HG02840 (cell line): ENCODE data around the gene LAMA3.

Experiments used
- ATAC-seq: cut with Tn5 transposase; IDR thresholded peaks from one replicate; pipeline ENCODE4 v1.9.1; 2021; ENCODE audit warnings: mild to moderate bottlenecking, moderate library complexity, moderate number of reproducible peaks; ENCODE audit not compliant: unreplicated experiment, low FRiP score

The LAMA3 gene

DNA sequence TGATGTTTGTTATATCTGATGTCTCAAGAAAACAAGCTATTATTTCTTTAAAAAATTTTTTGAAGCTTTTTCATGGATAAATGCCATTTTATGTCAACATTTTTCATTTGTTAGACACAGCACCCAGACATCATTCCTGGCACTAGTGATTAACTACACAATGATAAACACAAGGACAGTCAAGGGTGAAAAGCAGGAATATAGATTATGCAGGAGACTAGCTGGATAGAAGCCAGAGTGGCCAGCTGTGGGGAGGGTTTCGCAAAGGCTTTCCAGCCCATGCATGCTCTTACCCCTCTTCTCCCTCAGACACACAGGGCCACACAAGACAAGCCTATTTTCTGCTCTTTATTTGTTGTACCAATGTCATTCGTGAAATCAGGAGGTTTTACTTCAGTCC is 198.2 kb downstream of the LAMA3 start:
- ATAC-seq: no peak

DNA sequence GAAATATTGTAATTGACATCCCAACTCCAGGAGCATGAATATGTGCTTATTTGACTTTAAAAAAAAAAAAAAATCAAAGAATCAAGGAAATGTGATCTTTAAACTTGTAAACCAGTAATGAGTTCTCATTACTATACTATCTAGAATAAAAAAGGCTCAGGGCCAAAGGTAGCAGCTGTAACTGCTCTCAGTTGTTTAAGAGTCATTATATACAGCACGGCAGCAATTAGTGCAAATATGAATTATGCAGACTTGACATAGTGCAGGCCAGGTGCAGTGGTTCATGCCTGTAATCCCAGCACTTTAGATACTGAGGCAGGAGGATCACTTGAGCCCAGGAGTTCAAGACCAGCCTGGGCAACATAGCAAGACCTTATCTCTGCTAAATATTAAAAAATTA is 199.6 kb downstream of the LAMA3 start:
- no peak for ATAC-seq

DNA sequence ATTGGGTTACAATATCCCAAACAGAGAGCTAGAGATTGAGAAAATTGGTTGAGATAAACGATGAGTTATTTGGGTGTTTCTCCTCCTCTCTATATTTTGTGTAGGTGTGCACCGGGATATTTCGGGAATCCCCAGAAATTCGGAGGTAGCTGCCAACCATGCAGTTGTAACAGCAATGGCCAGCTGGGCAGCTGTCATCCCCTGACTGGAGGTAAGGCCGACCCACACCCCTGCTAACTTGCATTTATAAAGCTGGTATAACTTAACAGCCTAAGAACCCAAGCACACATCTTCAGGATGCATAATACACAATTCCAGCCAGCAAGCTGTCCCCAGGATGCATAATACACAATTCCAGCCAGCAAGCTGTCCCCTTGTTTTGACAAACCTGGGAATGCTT is 200.7 kb downstream of the LAMA3 start:
- ATAC-seq: no peak

DNA sequence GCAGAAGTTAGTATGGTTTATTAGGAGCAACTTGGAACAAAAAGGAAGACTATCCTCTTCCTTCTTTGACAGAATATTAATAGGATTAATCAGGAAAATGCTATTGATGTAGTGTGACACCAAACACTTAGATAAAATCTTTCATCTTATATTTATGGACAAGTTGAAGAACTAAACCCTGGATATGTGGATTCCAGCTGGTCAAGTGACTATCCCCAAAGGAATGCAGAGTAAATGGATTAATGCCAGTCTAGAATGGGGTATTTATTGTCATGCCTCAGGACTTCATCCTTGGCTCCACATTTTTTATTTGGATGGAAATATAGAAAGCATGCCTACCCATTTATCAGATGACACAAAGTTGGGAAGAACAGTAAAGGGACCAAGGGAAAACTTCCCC is 201.3 kb downstream of the LAMA3 start:
- ATAC-seq: no peak

DNA sequence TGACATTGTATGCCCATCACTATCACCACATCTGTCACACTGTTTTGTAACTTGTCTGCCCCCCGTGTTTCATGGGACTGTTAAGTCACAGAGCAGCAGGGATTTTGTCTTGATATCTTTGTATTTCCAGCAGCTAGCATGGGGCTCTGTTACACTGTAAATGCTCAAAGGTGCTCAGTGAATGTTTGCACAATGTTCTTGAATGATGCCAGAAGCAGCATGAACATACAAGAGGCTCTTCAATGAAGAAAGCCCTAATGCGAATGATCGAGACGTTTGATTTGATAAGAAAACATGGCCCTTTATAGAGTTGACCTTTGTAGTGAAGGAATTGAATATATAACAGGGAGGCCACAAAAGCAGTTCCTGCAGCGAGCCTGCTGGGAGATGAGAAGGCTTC is 204.4 kb downstream of the LAMA3 start:
- no peak for ATAC-seq

DNA sequence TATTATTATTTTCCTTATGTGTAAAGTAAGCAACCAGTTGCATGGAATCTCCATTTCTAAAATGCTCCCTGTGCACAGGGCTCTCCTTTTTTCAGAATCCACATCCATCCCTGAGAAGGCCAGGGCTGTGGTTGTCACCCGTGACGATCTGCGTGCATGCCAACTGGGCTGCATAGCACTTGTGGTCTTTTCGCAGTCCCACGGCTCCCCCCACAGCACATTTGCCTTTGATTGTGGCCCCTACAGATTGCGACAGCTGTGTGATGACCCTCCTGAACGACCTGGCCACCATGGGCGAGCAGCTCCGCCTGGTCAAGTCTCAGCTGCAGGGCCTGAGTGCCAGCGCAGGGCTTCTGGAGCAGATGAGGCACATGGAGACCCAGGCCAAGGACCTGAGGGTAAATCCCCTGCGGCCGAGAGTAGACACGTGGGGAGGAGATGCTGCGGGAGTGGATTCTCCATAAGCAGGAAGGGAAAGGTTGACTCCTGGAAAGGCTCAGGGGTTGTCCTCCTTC is 205.5 kb downstream of the LAMA3 start:
- ATAC-seq: no peak

DNA sequence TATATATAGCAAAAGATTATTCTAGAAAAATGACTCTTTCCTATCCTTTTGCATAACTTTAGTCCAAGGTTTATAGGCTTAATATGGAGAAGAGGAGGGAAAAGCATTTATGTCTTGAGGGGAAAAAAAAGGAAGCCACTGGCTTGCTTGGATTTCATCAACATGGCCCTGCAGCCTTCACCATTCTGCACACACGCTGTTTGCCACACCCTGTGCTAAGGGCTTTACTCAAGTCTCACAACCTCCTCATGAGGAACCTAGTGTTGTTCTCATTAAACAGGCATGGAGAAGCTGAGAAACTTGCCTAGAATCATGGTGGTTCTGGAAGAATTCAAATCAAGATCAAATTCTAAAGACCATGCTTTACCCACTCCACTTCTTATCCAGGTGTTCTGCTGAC is 208.0 kb downstream of the LAMA3 start:
- no peak for ATAC-seq

DNA sequence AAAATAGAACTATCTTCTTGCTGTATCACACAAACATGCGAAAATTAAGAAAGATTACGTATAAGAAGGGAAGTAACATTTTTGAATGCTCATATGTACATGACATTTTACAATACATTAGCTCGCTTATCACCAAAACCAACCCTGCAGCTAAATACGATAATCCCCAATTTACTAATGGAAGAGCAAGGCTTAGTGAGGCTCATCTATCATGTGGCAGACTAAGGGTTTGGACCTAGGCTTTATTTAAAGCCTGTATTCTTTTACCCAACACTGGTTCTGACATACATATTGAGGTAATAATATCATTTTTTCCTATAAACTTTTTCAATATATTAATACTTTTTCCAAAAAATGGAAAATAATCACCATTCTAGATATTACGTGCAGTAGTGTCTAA is 208.5 kb downstream of the LAMA3 start:
- ATAC-seq: no peak

DNA sequence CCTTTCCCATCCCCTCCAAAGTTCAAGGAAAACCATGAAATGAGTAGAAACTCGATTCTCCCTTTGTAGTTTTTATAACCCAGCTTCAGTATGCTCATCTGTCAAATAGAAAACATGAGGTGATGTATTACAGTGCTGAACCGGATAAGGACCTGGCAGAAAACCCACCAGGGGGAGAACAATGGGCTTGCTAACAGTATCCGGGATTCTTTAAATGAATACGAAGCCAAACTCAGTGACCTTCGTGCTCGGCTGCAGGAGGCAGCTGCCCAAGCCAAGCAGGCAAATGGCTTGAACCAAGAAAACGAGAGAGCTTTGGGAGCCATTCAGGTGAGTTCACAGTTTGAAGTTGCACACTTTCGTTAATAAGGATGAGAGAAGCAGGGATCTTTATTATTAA is 211.7 kb downstream of the LAMA3 start:
- no peak for ATAC-seq

DNA sequence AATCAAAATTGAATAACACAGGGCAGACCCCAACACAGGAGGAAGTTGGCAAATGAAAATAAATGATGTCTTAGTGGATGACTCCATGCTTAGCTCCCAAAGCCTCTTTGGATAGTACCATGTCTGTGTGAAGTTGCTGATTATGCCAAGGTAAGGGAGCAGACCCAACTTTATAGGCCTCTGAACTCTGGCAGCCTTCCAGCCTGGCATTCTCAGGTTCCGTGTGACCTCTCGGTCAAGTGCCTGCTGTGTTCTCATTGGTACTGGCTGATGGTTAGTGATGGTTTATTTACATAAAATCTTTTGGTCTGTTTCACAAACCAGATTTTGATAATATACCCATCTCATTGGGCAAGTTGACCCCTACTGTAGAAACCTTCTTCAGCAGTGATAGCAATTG is 213.1 kb downstream of the LAMA3 start:
- no peak for ATAC-seq

DNA sequence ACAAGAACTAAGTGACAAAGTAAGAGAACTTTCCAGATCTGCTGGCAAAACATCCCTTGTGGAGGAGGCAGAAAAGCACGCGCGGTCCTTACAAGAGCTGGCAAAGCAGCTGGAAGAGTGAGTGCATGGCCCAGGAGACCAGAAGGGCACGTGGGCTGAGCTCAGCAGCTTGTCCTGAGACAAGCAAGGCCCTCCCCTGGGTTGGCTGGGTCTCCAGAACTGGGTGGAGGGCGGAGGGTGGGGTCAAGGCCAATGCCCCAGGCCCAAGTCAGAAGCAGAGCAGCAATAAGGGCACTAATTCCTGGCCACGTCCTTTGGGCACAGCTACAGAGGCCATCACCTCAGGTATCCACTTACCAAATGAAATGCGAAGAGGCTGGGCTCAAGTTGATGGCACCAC is 214.7 kb downstream of the LAMA3 start:
- ATAC-seq: no peak

DNA sequence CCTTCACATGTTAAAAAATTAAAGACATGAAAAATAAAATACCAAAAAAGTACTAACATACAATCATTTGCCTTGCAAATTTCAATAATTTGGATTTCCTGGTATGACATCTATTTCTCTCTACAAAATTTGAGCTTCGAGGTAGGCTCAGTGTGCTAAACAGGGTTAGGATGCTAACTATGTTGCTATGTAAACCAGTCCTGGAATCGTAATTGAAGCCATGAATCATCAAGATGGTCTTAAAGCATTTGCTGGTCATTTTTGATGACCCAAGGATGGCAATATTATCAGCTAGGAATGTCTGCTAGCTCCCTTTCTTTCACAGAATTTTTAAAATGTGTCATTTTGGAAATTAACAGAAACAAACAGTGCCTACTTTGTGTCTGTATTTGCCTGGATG is 217.4 kb downstream of the LAMA3 start:
- ATAC-seq: no peak

DNA sequence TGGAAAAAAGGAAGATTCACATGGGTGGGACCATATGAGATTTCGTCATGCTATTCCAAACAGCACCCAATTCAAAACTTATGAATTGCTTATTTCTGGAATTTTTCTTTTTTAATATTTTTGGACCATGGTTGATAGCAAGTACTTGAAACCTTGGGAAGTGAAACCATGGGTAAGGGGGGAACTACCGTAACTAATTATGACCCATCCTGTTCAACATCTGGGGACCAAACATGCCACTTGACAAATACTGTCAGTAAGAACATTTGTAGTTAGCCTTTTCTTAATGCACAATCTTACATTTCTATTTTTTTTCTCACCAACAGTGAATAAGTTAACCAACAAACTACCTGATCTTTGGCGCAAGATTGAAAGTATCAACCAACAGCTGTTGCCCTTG is 219.6 kb downstream of the LAMA3 start:
- ATAC-seq: no peak

DNA sequence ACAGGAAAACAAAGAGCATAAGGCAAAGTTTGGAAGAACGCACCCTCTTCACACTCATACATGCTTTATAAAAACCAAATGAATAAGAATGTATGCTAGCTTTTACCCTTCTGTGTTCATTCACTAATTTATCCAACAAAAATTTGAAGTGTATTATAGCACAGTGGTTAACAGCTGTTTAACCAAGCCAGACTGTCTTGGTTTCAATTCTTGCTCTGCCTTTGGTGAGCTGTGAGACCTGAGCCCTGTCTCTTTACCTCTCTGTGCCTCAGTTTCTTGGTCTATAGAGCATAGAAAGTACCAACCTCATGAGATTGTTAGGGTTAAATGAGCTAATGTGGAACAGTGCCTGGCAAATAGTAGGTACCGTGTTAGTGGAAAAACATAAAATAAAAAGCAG is 220.8 kb downstream of the LAMA3 start:
- no peak for ATAC-seq

DNA sequence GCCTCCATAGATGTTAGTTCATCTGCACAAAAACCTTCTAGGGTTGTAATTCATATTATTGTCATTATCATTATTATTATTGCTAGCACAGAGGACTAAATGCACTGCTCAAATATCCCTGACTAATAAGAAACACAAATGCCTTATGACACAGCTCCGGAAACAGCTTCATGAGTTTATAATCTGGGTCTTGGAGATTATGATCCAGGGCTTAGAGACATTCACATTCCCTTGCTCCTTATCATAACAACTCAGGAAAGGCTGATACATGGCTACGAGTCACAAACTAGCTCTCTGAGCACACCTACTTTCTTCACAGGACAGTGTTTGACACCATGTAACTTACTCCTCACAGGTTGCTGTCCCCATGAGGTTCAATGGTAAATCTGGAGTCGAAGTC is 223.1 kb downstream of the LAMA3 start:
- no peak for ATAC-seq

DNA sequence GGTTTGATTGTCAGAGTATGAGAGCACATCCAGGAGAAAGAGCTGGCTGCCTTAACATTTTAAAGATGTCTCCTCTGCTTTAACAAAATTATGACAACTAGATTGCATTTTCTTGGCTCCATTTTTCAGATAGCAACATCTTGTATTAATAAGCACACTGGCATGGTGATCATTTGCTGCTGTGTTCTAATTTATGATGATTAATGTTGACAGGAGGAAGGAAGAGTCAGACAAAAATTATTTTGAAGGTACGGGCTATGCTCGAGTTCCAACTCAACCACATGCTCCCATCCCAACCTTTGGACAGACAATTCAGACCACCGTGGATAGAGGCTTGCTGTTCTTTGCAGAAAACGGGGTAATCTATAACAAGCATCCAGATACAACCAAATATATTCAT is 227.1 kb downstream of the LAMA3 start:
- ATAC-seq: no peak

DNA sequence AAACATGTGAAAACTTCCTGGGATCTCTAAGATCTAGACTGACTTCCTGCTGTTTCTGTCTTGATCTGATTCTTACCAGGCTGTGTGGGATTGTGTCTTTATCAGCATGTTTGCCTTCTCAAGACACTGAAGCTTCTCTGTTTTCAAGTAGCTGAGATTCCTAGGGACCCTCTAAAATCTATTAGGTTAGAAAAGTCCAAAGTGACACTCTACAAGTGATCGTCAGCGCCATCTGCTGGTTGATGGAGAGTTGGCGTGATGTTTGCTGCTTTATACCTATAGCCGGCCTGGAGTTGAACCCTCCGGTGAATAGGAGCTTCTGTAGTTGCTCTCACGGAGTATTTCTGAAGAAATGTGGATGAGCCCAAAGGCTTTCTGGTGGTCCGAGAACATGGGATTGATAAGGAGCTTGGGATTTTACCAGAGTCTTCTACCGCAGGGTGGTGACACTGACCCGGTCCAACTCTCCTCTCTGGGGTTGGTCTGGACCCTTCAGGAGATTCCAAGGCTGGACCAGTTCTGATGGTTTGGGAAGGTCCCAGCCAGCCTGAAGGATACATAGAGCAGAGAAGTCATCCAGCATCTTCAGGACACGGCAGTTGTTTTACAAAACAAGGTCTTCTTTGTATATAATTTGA is 229.3 kb downstream of the LAMA3 start:
- ATAC-seq: no peak

DNA sequence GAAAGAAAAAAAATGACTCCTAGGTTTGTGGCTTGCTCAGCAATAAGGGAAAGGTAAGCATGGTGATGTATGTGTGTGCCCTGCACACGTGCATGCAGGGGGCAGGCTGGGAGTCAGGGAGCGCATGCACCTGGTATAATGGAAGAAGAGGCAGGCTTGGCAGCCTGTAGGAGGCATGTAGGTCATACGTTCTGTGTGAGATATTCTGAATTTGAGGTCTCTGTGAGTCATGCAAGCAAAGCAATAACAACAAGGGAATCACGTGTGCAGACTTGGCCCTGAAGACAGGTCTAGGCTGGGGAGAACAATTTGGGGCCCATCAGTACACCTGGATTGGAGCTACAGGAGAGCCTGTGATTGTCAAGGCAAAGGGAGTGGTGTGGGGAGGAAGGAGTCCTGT is 230.8 kb downstream of the LAMA3 start:
- ATAC-seq: no peak

DNA sequence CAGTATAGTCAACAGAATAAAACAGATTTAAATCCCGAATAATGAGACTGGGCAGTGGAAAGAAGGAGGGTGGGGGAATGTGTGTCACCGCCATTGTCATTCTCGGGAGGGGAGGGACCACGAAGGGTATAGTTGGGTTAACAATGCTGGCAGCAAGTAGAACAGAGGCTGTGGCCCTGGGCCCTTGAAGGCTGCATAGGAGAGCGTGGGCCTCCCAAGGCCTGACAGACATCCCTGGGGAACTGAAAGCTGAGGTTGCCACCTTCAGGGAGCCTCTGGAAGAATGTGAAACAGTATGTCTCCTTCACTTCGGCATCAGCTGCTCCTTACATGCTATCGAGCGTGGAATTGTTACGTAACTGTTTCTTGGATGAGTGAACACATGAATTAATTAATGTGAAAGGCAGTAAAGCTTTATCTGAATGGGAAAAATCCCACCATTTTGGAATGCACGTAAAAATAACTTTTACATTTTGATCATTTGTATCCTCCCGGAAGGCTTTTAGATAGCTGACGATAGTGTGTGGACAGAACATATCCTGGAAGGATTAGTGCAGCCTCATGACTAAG is 232.5 kb downstream of the LAMA3 start:
- ATAC-seq: no peak

DNA sequence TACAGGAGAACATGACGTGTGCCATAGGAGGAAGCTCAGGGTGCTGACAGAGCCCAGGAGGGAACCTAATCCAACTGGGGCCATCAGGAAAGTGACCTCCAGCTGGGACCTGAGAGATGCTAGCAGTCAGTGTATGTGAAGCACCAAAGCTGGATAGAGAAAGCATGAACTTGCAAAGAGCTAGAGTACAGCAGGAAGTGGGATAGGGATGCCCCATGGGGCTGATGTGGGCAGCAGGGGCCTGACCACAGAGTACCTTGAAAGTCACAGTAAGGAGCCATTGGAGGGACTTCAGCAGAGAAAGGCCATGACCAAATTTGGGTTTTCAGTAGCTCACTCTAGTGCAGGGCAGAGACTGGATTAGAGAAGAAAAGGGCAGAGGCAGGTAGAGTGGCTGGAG is 233.7 kb downstream of the LAMA3 start:
- ATAC-seq: no peak

DNA sequence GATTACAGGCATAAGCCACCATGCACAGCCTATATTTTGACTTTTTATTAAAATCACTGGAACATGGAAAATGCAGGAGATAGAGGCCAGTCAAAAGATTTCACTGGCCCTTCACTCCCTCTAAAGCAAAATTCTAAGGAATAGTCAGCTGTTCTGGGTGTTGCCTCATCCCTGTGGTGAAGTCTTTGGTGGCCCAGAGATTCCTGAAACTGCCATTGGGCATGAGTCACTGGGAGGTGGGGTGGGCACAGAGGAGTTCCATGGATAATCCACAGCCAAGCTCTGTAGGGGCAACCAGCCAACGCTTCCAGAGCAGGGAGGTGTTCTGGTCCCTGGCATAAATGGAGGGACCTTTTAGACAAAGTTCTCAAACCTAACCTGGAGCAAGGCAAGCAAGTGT is 235.6 kb downstream of the LAMA3 start:
- ATAC-seq: no peak

DNA sequence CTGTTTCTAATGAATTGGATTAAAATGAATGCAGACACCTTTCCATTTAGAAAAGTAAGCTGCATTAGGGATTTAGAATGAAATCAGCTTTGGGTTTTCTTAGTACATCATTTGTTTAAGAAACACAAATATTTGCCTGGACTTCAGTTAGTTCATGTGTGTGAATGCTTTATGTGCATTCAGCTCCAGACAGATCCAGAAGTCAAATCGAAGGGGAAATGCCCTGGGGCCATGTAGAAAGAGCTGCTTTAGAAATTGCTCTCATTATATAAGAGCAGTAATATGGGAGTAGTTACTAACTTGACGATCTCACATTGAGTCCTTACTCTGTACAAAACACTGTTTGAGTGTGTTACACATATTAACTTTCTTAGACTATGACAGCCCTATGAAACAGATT is 237.3 kb downstream of the LAMA3 start:
- ATAC-seq: no peak
